GM06990 (cell line): ENCODE measurements around the gene UGP2.

Experiments
- DNase-seq: peaks from one replicate; pipeline ENCODE4 v3.0.0-alpha.2; 2011; ENCODE audit not compliant: insufficient read length; ENCODE audit errors: extremely low read depth
- H3K27me3 ChIP-seq: replicated peaks from 2 replicates; pipeline ENCODE4 v1.6.0; 2011; ENCODE audit warnings: low read length; ENCODE audit not compliant: control insufficient read depth, insufficient read depth
- H3K36me3 ChIP-seq: 2 replicates; pipeline ENCODE4 v1.5.1; 2011; ENCODE audit warnings: low read length; ENCODE audit not compliant: control insufficient read depth, insufficient read depth
- H3K4me3 ChIP-seq: replicated peaks from 2 replicates; pipeline ENCODE4 v1.5.1; 2011; ENCODE audit warnings: low read depth, mild to moderate bottlenecking, control low read depth, low read length
- CTCF ChIP-seq: IDR thresholded peaks from 2 replicates; pipeline ENCODE4 v1.5.1; 2011; ENCODE audit warnings: low read length, control low read depth, mild to moderate bottlenecking, inconsistent platforms; ENCODE audit not compliant: insufficient read depth, poor library complexity, severe bottlenecking

Gene UGP2

DNA sequence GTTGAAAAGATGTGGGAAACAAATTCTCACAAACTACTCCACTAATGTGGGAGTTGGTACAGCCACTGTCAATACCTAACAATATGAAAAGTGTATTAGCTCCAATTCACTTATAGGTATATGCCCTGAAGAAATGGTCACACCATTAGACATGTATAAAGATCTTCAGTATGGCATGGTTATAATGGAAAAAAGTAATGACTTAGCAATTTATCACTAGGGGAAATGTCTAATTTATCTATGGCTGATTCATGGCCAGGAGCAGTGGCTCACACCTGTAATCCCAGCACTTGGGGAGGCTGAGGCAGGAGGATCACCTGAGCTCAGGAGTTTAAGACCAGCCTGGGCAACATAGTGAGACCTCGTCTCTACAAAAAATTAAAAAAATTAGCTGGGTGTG lies 52.5 kb downstream of the UGP2 start:
- H3K4me3 ChIP-seq = no peak overlapping the region
- no peaks in the 10 kb centered on the region for H3K27me3 ChIP-seq
- TF ChIP-seq CTCF = no peak
- no peak for DNase-seq
- H3K36me3 ChIP-seq = peaks cover 5% of the 10 kb centered on the region

DNA sequence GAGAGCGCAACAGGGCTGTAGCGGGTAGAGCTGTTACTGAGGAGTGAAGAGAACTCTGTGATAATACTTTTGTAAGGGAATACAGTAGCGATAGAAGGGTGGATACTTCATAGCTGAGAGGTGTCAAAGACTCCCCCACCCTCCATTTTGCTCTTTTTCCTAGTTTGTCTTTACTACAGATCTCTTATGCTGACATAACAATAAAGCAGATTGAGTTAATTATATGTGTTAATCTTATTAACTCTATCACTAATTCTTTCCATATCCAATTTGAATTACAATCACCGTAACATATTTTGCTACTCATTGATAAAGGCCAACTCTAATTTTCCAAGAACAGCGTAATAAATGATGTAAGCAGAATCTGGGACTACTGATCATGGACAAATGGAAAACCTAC lies 57.1 kb downstream of the UGP2 start:
- no peaks in the 10 kb centered on the region for H3K27me3 ChIP-seq
- no peaks in the 10 kb centered on the region for H3K36me3 ChIP-seq
- H3K4me3 ChIP-seq = no peak overlapping the region
- no peak for TF ChIP-seq CTCF
- DNase-seq = no peak

DNA sequence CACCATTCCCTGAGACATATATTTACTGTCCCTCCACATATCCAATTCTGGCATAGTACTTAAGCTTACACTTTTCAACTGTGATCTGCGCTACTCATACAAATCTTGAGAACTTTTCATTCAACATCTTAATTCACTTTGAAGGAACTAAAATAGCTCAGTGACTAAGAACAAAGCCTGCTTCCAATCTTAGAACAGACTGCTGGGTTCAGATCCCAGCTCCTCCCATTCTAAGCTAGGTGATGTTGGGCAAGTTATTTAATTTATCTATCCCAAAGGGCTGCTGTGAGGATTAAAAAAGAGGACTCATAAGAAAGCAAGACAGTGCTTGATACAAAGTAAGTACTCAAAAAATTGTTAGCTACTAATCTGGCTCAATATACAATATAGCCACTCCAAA lies 57.9 kb downstream of the UGP2 start:
- Histone ChIP-seq H3K4me3 (no peak overlapping the region), H3K27me3 (no peaks in the 10 kb centered on the region), H3K36me3 (no peaks in the 10 kb centered on the region)
- no peak for DNase-seq
- TF ChIP-seq CTCF = no peak

DNA sequence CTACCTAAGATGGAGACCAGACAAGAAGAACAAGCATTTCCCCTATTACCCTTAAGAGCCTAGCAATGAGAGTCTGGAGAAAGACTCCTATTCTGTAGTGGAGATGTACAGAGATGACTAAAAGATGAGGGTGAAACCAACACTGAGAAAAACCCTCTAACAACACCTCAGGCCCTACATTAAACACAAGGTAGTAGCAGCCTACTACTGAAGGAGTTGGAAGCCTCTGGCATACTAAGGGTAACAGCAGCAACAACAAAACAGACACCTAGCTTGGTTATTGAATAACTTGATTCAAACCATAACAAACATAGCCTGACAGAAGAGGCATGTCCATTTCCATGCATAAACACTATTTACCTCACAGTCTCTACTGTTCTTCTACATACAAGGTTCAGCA lies 60.5 kb downstream of the UGP2 start:
- DNase-seq = no peak
- Histone ChIP-seq H3K4me3 (no peak overlapping the region), H3K36me3 (no peaks in the 10 kb centered on the region; the same call in 1 of the 2 replicates), H3K27me3 (no peaks in the 10 kb centered on the region)
- no peak for TF ChIP-seq CTCF

DNA sequence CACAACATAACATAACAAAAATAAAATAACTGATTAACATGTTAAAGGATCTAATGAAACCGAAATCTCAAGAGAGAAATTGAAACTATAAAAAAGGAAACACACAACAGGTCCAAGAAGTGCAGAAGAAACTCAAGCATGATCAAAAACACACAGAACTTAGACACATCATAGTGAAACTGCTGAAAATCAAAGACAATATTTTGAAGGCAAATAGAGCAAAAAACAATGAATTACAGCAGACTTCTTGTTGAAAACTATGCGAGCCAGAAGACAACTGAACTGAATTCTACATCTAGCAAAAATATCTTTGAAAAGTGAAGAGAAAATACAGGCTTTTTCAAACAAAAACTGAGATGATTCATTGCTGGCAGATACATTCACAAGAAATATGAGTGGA lies 61.3 kb downstream of the UGP2 start:
- H3K27me3 ChIP-seq = no peaks in the 10 kb centered on the region
- TF ChIP-seq CTCF = no peak
- peak; percentile 24 for DNase-seq
- H3K36me3 ChIP-seq = no peaks in the 10 kb centered on the region; the same call in 1 of the 2 replicates
- no peak overlapping the region for H3K4me3 ChIP-seq

- Histone ChIP-seq H3K36me3 (peaks cover 1% of the 10 kb centered on the region; the same call in 1 of the 2 replicates), H3K4me3 (no peak overlapping the region), H3K27me3 (no peaks in the 10 kb centered on the region)
- no peak for DNase-seq
- TF ChIP-seq CTCF = no peak
Measured at GRCh38 chr2:63914311-63914710, 72.6 kb downstream of the UGP2 start.
